GM18909 (cell line): ENCODE results near the gene HELZ.
"Not testable (repeated sequence)": the region's sequence is repeated elsewhere in the genome, so short reads cannot be mapped to it uniquely, and the experiment has no call there.

Experiments used
- ATAC-seq: cut with Tn5 transposase; IDR thresholded peaks from one replicate; pipeline ENCODE4 v1.9.1; 2021; ENCODE audit warnings: mild to moderate bottlenecking; ENCODE audit not compliant: unreplicated experiment, poor library complexity

Gene HELZ

DNA sequence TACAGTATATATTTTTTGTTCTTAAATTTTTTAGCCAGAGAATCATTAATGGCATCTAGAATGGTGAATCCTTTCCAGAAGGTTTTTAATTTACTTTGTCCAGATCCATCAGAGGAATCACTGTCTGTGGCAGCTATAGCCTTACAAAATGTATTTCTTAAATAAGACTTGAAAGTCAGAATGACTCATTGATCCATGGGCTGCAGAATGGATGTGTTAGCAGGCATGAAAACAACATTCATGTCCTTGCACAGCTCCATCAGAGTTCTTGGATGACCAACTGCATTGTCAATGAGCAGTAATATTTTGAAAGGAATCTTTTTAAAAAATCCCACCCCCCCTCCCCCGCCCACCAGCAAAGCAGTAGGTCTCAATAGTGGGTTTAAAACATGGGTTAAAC lies 149.2 kb downstream of the HELZ start:
- ATAC-seq = no peak

DNA sequence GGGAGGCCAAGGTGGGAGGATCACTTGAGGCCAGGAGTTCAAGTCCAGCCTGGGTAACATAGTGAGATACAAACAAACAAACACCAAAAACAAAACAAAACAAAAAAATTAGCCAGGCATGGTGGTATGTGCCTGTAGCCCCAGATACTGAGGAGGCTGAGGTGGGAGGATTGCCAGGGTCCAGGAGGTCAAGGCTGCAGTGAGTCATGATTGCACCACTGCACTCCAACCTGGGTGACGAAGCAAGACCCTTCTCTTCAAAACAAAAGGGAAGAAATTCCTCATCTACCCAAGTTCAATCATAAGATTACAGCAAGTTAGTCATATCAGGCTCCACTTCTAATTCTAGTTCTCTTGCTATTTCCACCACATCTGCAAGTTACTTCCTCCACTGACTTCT lies 149.7 kb downstream of the HELZ start:
- ATAC-seq = not testable (repeated sequence)

DNA sequence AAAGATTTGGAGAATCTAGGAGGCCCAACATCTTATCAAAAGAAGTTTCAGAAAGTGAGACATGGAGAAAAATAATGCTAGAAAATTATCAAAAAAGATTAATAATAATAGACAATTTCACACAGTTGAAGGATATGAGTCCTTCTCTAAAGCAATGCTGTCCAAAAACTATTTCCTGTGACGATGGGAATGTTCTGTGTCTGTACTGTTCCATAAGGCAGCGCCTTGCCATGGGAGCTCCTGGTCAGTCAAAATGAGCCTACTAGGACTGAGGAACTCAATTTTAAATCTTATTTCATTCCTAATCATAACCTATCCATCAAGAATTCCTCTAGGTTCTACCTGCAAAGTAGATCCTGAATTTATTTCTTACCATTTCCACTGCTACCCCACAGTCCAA lies 151.6 kb downstream of the HELZ start:
- no peak for ATAC-seq

DNA sequence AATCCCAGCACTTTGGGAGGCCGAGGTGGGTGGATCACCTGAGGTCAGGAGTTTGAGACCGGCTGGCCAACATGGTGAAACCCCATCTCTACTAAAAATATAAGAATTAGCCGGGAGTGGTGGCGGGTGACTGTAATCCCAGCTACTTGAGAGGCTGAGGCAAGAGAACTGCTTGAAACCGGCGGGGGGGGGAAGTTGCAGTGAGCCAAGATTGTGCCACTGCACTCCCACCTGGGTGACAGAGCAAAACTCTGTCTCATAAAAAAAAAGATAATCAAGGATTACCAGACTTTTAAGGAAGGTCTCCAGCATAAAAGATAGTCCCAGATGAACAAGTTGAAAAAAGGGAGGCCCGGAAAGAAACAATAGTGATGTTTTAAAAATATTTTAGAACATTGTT lies 152.3 kb downstream of the HELZ start:
- not testable (repeated sequence) for ATAC-seq

DNA sequence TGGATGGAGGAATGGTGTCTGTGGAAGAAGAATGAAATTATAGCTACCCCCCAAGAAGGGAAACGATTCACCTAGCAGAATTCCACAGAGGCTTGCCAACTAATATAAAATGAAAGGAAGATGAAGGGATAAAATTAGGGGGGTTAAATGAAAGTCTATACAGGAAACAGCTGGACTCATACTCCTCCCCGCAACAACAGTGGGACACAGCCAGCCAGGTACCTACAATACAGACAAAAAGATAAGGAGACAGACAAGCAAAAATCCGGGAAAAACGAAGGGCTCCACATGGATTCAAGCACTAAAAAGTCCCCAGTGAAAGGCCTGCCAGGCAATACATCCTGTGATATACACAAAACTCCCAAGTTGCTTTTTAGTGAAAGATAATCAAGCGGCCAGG lies 152.7 kb downstream of the HELZ start:
- no peak for ATAC-seq

DNA sequence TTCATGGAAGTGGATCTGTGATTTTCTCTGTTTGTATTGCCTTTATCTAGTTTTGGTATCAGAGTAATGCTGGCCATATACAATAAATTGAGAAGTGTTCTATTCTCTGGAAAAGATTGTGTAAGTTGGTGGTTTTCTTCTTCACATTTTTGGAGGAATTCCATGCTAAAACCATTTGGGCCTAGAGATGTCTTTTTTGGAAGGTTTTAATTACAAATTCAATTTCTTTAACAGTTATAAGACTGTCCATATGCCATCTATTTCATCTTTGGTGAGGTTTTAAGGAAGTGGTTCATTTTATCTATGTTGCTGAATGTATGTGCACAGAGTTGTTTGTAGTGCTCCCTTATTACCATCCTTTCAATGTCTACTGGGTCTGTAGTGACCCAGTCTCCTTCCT lies 154.7 kb downstream of the HELZ start:
- ATAC-seq = no peak

DNA sequence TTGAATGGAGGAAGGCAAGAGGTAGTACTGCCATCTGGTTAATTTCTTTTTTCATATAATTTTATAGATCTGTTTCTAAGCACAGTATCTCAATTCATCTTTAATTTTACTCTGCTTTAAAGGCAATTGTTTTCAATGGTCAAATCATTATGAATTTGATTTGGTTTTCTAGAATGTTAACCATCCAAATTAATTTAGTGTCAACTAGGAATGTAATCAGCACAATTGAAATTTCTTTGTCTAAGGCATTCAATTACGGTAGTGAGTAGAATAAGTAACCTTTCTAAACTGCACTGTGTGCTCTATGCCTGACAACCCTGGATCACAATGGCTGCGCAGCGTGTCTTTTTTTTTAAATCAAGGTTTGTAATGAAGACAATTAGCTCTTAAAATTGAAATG lies 156.4 kb downstream of the HELZ start:
- ATAC-seq = no peak

DNA sequence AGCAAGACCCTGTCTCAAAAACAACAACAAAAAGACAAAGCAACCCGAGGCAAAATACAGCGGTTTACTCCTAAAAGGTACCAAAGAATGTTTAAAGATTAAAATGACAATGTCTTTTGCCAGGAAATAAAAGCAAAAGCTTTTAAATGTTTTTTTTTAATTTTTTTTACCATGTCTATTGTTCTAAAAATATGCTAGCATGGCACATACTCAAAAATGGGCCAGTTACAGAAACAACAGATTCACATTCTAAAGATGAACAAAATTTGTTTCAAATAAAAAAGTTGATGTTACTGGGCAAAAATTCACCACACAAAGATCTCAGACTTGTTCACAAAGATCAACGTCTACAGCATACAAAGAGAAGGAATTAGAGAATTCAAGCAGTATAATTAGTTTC lies 159.6 kb downstream of the HELZ start:
- no peak for ATAC-seq

DNA sequence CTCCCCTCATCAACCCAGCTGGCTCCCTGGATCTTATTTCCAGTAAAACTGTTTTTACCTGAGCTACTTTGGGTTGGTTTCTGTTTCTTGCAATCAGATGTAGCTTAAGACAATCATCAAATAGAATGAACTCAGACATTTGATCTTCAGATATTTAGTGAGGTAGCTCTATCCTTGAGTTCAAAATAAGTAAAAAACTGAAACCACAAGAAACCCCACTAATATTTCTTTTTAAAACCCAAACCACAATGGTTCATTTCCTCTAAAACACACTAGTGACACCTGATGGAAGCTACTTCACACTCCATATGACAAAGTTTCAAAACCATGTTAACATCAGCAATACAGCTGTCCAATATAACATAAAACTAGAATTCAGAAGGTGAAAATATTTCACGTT lies 162.9 kb downstream of the HELZ start:
- ATAC-seq = peak; percentile 67

DNA sequence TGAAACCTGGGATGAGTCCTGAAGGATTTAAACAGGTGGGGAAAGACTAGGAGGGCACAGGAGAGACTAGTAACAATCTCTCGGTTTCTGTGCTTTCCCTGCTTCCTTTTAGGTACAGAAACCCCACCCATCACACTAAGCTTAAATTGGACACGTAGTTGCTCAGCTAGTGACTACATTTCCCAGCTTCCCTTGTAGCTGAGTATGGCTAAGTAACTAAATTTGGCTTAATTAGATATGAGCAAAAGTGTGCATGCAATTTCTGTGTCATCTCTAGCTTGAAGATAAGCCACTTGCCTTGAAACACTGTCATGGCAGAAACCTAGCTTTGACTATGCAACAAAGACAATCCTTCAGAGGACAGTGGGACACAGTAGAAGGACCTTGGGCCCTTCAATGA lies 164.2 kb downstream of the HELZ start:
- ATAC-seq = no peak

DNA sequence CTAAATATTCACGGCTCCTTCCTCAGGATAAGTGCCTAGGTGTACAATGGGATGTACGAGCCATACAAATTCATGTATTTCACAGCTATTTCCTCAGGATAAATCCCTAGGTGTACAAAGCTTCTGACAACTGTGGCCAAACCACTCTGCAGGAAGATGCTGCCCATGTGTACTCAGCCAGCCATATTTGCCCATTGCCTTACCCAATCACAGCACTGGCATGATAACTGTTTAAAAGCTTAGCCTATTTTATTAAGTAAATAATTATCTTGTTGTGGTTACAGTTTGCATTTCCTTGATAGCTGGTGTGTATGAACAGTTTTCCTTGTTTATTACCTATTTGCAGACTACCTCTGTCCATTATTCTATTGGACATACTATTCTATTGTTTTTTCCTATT lies 165.5 kb downstream of the HELZ start:
- ATAC-seq = no peak

DNA sequence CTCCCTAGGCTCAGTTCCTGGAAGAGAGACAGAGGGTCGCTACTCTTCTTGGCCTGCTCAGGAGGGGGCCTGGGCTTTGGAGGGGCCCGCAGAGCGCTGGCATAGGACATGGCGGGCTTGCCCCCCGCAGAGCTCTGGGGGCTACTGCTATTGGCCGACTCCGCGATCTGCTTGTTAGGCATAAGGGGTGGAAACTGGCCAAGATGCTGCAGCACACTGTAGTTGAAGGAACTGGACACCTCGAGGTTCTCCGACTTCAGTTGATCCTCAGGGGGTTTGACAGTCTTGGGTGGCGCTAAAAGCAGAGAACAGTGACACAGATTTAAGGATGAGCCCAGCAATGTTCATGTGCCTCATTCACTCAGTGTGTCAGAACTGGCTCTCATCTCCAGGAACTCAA lies 166.7 kb downstream of the HELZ start:
- no peak for ATAC-seq

DNA sequence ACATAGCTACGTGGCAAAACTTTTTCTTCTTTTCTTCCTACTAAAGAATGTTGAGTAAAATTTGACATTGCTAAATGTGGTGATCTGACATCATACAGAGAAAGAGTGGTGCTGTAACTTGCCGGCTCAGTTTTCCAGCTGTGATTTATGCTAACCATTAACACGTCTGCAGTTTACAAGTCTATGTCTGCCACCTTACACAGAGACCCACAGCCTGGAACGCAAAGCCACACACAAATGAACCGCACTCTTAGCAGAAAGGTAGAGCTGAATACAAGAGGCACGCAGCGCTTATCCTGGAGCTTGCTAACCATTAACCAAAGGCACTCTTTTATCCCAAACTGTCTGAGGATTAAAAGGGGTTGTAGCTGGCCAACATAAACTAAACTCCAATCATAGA lies 168.7 kb downstream of the HELZ start:
- ATAC-seq = no peak

DNA sequence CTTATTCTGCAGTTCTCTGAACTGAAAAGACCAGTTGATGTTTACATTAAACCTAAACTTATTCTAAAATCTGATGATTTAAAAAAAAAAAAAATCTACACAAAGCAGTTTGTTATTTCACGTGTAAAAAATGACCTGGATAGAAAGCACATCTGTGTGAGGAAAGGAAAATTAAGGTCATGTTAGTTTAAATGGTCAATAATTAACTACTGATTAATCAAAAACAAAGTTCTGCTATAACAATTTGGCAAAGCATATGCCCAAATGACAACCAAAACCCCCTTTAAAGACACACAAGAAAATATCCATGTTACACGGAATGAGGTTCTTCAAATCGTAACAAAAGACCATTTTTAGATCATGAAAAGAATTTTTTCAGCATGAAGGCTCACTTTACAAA lies 170.2 kb downstream of the HELZ start:
- ATAC-seq = no peak

DNA sequence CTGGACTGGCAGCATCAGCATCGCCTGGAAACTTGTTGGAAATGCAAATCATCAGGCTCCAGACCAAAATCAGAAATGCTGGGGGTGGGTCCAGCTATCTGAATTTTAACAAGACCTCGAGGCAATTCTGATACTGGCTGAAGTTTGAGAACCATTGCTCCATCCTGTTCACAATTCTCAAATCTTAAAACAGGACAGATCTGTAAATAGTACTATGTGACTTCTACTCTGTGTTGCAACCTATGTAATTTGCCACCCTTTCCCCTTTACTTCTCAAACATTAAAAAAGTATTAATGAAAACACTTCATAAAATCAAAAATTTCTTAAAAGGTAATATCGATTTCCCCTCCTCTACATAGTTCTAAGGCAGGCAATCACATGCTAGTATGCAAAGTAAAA lies 172.1 kb downstream of the HELZ start:
- ATAC-seq = no peak

DNA sequence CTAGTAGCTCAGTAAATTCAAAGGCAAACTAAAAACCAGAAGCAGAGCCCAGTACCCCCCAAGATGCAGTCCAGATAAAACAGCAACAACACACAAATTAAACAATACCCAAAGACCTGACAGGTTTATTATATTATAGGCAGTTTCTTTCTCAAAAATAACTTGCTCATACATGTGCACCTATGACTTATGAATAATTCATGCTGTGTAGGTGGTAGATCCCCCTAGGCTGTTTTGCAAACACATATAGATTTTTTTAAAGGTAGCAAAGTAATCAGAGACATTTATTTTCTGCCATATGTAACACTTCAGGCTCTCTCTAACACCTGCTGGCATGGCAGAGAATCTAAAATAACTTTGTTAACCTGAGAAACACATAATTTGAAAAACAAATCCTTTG lies 173.4 kb downstream of the HELZ start:
- no peak for ATAC-seq

DNA sequence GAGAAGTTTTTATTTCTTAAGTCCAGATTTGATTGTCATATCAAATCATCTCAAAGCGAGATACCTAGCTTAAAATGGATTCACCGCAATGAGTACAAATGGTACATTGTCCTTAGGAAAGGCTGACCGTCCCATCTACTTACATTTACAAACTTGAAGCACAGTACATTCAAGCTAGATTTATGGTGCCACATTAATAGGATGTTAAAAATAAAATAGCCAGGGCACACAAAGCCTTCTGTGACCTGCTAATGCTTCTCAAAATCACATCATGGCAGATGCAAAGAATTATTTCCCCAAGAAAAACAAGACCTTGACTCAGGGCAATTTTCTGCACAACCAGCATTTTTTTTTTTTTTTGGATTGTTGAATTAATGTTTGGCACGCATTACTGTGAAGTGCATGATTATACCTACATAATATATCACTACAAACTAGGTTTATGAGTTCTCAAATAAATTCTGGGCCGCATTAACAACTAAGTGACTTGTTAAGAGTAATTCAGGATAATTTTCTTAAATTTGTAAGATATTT lies 175.3 kb downstream of the HELZ start:
- no peak for ATAC-seq

DNA sequence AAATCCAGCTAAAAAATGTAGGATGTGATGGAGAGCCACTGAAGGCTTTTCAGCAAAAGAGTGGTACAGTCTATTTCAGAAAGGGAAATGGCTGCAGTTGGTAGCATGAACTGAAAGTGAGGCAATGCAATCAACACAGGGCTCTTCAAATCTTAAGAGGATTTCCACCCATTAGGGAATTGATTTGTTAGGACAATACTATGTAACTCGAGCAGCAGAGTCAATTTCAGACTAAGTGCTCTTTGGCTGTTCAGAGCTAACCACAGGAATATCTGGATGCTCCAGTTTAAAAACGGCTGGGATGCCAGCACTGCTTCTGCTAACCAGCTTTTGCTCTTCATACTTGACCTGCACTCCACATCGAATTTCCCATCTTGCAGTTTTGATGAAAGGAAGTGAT lies 176.0 kb downstream of the HELZ start:
- no peak for ATAC-seq

DNA sequence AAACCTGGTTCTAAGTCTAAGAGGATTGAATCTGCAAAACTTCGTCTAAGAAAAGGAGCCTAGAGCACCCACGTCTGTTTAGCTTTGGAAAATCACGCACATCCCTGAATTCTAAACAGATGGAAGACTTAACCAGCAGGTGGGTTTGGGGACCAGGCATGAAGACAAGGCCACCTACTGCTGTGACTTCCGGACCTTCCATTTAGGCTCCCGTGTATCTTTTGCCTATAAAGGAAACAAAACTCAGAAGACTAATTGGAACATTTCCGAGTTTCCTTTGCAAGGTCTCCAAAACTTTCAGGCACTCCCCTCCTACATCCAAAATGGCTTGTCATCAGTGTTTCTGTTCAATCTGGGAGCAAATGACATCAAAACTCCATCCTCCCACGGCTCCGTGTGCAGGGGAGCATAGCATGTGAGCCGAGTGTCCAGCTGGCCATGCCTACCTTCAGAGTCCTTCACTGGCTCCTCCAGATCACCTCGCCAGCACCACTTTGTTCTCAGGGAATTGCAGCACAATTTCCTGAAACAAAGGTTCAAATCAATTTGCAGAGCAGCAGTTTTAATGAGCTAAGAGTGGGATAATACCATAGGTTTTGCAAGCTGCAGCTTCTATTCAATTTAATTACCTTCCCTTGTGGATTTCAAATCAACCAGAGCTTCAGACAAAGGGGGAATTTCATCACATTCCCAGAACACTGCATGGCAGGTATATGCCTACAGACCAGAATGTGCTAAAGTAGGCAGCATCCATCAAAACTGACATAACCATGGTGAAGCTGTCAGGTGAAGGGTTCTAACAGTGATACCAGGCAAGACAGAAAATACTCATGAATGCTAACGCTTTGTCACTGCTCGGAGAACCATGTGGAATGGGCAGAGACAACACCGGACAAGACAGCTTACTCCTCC lies 177.2 kb downstream of the HELZ start:
- no peak for ATAC-seq

DNA sequence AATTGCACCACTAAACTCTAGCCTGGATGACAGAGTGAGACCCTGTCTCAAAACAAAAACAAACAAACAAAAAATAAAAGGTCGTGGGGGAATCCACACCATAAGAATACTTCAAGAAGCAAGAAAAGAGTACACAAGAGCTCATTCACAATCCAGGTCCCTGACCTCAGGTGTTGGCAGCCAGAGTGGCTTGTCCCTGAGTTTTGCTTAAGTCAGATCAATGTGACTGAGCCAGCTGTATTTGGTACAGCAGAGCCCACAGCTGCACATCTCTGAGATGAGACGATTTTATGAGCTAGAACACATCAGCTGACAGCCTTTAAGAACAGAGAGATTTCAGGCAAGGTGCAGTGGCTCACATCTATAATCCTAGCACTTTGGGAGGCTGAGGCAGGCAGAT lies 178.3 kb downstream of the HELZ start:
- no peak for ATAC-seq

DNA sequence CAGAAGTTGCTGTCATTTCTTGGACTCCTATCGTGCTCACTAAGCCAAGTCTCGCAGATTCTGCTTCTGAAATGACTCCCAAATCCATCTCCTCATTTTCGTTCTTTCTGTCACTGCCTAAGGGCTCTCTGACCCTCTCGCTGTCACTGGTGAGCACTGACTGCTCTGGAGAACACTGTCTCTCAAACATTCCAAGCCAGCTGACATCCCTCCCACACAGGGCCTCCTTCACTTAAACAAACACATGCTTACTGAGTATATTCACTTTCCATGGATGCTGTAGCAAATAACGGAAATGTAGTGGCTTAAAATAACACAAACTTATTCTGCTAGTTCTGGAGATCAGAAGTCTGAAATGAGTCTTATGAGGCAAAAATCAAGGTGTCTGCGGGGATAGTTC lies 181.9 kb downstream of the HELZ start:
- no peak for ATAC-seq

DNA sequence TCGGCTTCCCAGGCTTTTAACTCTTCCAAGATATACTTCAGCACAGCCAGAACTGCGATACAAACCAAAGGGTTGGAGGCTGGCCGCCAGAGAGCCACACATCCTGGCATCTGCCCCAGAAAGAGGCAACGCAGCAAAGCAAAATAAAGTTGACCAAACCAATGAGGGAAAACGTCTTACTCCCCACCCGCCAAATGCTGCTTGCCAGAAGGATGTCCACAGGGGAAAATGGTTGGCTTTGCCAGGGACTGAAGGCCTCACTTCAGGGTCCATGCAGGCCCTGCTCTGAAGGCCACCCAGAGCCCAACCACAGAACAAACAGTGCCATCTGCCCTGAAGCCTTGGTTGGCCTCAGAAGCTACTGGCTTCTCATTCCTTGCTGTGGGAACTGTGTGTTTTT lies 185.6 kb downstream of the HELZ start:
- no peak for ATAC-seq
